AG04450 (cell line): ENCODE results near the gene LRMDA. TPM values are rescaled to one million over a fixed set of nuclear protein-coding genes. Genes with fewer than 3 reads are reported as not detected.

Experiments used
- CTCF ChIA-PET: fragments of 300-600, 350-600 bp; formaldehyde crosslinking; extraction: SDS; loops from one replicate; lab custom pipeline; 2022; ENCODE audit warnings: antibody characterized with exemption, inconsistent platforms; lab: Charles Lee
- POLR2A ChIA-PET: fragments of 350-600 bp; formaldehyde crosslinking; extraction: SDS; loops from one replicate; lab custom pipeline; 2021; ENCODE audit warnings: antibody characterized with exemption, inconsistent platforms; lab: Yijun Ruan, JAX
- DNase-seq: peaks from one replicate; pipeline ENCODE4 v3.0.0-alpha.2; 2011; ENCODE audit warnings: low read depth, low spot score
- H3K27ac ChIP-seq: one replicate; pipeline ENCODE4 v1.5.1; 2012; ENCODE audit warnings: low read depth, low read length, control low read depth
- H3K27me3 ChIP-seq: one replicate; pipeline ENCODE4 v1.6.0; 2012; ENCODE audit warnings: low read length; ENCODE audit not compliant: control insufficient read depth, insufficient read depth
- H3K4me3 ChIP-seq: 2 replicates; pipeline ENCODE4 v1.5.1; 2011; ENCODE audit warnings: mild to moderate bottlenecking, low read depth, low read length, control low read depth
- H3K9me3 ChIP-seq: 2 replicates; pipeline ENCODE4 v1.5.1; 2012; ENCODE audit warnings: low read length; ENCODE audit not compliant: control insufficient read depth, insufficient read depth
- polyA plus RNA-seq: library from polyadenylated mRNA; depleted of rRNA; stranded (reverse); fragments of >200 nt; gene quantifications from 2 replicates; pipeline ENCODE4 v1.2.3, GENCODE V29; 2011
- TF ChIP-seq, protein P1 (sequence below): IDR thresholded peaks from 2 replicates; pipeline ENCODE4 v1.5.1; 2011; ENCODE audit warnings: low read depth, low read length, control low read depth, inconsistent platforms

Gene LRMDA
- polyA plus RNA-seq, 1 experiment: 0.12 TPM

DNA sequence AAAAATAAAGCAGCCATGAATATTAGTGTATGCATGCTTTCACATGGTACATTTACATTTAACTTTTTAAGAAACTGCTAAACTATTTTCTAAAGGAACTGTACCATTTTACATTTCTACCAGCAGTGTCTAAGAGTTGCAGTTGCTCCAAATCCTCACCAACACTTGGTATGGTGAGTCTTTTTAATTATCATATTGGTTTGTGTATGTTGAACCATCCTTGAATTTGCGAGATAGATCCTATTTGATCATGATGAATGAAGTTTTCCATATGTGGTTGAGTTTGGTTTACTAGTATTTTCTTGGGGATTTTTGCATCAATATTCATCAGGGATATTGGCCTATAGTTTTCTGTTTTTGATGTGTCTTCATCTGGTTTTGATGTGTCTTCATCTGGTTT lies 1057.2 kb downstream of the LRMDA start:
- H3K27ac ChIP-seq: no peak overlapping the region
- CTCF ChIA-PET: no interaction called here
- POLR2A ChIA-PET: interaction anchor here (1.1 kb wide), 1 partner anchor 236 kb away, joined by 3 read pairs; no protein-coding TSS in a partner anchor
- TF ChIP-seq, protein P1, sequence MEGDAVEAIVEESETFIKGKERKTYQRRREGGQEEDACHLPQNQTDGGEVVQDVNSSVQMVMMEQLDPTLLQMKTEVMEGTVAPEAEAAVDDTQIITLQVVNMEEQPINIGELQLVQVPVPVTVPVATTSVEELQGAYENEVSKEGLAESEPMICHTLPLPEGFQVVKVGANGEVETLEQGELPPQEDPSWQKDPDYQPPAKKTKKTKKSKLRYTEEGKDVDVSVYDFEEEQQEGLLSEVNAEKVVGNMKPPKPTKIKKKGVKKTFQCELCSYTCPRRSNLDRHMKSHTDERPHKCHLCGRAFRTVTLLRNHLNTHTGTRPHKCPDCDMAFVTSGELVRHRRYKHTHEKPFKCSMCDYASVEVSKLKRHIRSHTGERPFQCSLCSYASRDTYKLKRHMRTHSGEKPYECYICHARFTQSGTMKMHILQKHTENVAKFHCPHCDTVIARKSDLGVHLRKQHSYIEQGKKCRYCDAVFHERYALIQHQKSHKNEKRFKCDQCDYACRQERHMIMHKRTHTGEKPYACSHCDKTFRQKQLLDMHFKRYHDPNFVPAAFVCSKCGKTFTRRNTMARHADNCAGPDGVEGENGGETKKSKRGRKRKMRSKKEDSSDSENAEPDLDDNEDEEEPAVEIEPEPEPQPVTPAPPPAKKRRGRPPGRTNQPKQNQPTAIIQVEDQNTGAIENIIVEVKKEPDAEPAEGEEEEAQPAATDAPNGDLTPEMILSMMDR: no peak
- DNase-seq: no peak
- H3K9me3 ChIP-seq: peaks cover 4% of the 10 kb centered on the region; the same call in 1 of the 2 replicates
- H3K4me3 ChIP-seq: no peak overlapping the region
- H3K27me3 ChIP-seq: no peaks in the 10 kb centered on the region

DNA sequence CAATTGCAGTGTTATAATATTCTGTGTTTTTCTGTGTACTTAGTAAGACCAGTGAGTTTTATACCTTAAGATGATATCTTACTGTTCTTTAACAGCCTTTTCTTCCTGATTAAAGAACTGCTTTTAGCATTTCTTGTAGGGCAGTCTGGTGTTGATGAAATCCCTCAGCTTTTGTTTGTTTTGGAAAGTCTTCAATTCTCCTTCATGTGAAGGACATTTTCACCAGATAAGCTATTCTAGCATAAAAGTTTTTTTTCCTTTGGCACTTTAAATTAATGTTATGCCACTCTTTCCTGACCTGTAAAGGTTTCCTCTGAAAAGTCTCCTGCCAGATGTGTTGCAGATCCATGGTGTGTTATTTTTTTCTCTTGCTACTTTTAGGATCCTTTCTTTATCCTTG lies 1059.8 kb downstream of the LRMDA start:
- TF ChIP-seq, protein P1: no peak
- Histone ChIP-seq H3K4me3 (no peak overlapping the region), H3K27me3 (no peaks in the 10 kb centered on the region), H3K9me3 (peaks cover 4% of the 10 kb centered on the region; the same call in 1 of the 2 replicates), H3K27ac (no peak overlapping the region)
- DNase-seq: no peak
- POLR2A ChIA-PET: no interaction called here
- CTCF ChIA-PET: no interaction called here

DNA sequence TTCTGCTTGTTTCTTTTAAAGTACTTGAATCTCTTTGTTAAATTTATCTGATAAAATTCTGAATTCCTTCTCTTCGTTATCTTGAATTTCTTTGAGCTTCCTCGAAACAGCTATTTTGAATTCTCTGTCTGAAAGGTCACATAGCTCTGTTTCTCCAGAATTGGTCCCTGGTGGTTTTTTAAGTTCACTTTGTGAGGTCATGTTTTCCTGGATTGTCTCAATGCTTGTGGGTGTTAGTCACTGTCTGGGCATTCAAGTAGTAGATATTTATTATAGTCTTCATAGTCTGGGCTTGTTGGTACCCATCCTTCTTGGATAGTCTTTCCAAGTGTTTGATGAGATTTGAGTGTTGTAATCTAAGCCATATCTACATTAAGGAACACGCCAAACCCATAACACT lies 1060.6 kb downstream of the LRMDA start:
- H3K27me3 ChIP-seq: no peaks in the 10 kb centered on the region

DNA sequence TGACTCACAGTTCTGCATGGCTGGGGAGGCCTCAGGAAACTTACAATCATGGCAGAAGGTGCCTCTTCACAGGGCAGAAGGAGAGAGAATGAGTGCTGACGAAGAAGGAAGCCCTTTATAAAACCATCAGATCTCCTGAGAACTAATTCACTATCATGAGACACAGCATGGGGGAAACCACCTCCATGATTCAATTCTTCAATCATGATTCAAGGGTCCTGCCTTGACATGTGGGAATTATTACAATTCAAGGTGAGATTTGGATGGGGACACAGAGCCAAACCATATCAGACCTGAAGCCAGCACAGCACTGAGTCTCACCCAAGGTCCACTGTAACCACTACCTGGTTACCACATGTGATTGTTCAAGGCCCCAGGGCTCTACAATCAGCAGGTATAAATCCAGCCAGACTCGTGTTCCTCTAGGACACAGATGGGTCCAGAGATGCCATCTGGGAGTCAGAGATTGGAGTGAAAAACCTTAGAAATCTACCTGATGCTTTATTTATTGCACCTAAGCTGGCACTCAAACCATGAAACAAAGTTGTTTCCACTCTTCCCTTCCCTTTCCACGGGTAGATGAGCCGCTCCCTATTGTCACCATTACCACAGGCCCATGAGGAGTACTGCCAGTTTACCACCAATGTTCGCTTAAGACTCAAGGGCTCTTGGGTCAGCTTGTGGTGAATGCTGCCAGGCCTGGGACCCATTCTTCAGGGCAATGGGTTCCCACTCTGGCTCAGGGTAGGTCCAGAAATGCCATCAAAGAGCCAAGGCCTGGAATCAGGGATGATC lies 1061.5 kb downstream of the LRMDA start:
- ChIA-PET CTCF (no interaction called here), POLR2A (no interaction called here)
- Histone ChIP-seq H3K27ac (no peak overlapping the region), H3K9me3 (peaks cover 4% of the 10 kb centered on the region; the same call in 1 of the 2 replicates), H3K27me3 (no peaks in the 10 kb centered on the region), H3K4me3 (no peak overlapping the region)
- DNase-seq: no peak
- TF ChIP-seq, protein P1: no peak

More for the DNA sequence above, 1060.6 kb downstream of the LRMDA start:
- TF ChIP-seq, protein P1: no peak
- Histone ChIP-seq H3K4me3 (no peak overlapping the region), H3K27ac (no peak overlapping the region), H3K9me3 (peaks cover 4% of the 10 kb centered on the region; the same call in 1 of the 2 replicates)
- DNase-seq: no peak
- ChIA-PET POLR2A (interaction anchor here (0.7 kb wide), 1 partner anchor 1344 kb away, joined by 3 read pairs; no protein-coding TSS in a partner anchor), CTCF (interaction anchor here (0.6 kb wide), 1 partner anchor 28 kb away, joined by 3 read pairs; no protein-coding TSS in a partner anchor)

DNA sequence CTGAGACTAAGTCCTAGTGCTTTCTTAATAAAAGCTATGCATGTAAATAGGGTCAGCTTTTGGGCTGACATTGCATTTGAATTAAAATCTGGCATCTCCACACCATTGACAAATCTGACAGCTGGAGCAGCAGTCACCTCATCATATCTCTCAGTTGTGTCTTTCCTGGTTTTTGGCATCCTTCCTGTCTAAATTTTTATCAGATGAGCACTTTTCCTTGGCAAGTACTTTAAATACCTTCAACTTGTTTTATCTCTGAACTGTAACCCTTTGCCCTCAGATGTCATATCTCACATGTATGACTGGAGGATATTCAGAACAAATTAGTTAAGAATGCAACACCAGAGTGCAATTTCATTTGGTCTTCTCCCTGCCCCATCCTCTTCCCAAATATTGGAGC lies 1066.2 kb downstream of the LRMDA start:
- Histone ChIP-seq H3K4me3 (no peak overlapping the region), H3K27ac (no peak overlapping the region), H3K9me3 (peaks cover 4% of the 10 kb centered on the region; the same call in 1 of the 2 replicates), H3K27me3 (no peaks in the 10 kb centered on the region)
- ChIA-PET POLR2A (no interaction called here), CTCF (interaction anchor here (1.7 kb wide), 1 partner anchor 8 kb away, joined by 3 read pairs; no protein-coding TSS in a partner anchor)
- TF ChIP-seq, protein P1: no peak
- DNase-seq: no peak
